Activated naive CD8-positive, alpha-beta T cell (primary cell): ENCODE results near the gene NOD2.

Experiments
- H3K27ac Mint-ChIP-seq: one replicate; pipeline ENCODE4 v1.8.0; 2021; ENCODE audit warnings: mixed read lengths
- H3K27me3 Mint-ChIP-seq: one replicate; pipeline ENCODE4 v1.8.0; 2021; ENCODE audit warnings: mixed read lengths
- H3K36me3 Mint-ChIP-seq: one replicate; pipeline ENCODE4 v1.8.0; 2021; ENCODE audit warnings: mixed read lengths
- H3K4me1 Mint-ChIP-seq: one replicate; pipeline ENCODE4 v1.8.0; 2021; ENCODE audit warnings: low read depth, mixed read lengths
- H3K4me3 Mint-ChIP-seq: one replicate; pipeline ENCODE4 v1.8.0; 2021; ENCODE audit warnings: mild to moderate bottlenecking, mixed read lengths
- H3K9me3 Mint-ChIP-seq: one replicate; pipeline ENCODE4 v1.8.0; 2021; ENCODE audit warnings: low read depth, mixed read lengths

Gene NOD2

DNA sequence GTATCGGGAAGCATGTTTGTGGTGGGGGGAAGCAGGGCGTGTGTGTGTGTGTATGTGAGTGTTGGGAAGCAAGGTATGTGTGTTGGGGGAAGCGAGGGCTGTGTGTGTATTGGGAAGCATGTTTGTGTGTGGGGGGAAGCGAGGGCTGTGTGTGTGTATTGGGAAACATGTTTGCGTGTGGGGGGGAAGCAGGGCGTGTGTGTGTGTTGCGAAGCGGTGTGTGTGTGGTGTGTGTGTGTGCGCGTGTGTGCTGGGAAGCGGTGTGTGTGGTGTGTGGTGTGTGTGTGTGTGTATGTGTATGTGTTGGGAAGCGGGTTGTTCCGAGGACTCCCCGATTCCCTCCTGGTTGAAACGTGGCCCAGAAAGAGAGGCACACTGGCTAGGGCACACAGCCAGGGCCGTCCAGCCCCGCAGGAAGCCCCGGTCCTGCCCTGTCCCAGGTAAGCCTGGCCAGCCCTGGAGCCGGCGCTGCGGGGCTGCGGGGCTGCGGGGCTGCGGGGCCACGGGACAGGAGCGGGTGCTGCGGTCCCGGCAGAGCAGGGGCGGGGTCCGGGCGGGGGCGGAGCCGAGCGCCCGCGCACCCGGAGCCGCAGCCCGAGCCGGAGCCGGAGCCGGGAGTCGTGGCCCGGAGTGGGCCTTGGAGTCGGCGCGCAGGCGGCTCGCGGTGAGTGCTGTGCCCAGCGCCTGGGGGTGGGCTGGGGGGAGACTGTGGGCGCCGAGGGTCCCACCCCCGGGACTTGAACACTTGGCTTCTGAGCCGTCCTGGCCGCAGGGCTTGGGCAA, at the start of gene NOD2:
Gene NOD2 (plus strand): TSS at position 608 of the 783 bp plus-strand sequence. CDS start 5,890 bp downstream, outside the sequence.
- Mint-ChIP-seq H3K36me3 (peaks cover 3% of the 10 kb centered on the region), H3K4me3 (peak within 1 kb of the TSS; percentile 79), H3K27ac (peak within 1 kb of the TSS; percentile 48), H3K9me3 (no peaks in the 10 kb centered on the region), H3K27me3 (no peaks in the 10 kb centered on the region), H3K4me1 (peaks cover 43% of the 10 kb centered on the region)

DNA sequence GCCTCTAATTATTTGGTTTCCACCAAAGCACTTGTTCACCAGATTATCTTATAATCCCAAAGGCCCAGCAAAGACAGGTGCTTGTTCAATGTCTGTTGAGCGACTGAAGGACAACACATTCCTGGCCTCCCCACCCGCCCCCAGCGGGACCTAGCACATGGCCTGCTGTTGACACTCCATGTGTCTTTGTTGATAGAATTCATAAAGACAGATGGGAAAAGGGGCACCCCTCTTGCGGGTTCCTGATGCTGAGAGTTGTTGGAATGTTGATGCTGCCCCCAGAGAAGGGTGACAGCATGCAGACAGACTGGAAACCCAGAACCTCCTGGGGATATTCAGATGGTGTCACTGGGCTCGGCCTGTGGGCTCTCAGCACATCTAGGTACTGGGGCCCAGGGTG, 49.2 kb upstream of the NOD2 start:
- no peaks in the 10 kb centered on the region for H3K9me3 Mint-ChIP-seq
- no peaks in the 10 kb centered on the region for H3K27me3 Mint-ChIP-seq
- no peak overlapping the region for H3K27ac Mint-ChIP-seq
- H3K4me1 Mint-ChIP-seq: peaks cover 4% of the 10 kb centered on the region
- H3K4me3 Mint-ChIP-seq: no peak overlapping the region
- peaks cover 2% of the 10 kb centered on the region for H3K36me3 Mint-ChIP-seq

DNA sequence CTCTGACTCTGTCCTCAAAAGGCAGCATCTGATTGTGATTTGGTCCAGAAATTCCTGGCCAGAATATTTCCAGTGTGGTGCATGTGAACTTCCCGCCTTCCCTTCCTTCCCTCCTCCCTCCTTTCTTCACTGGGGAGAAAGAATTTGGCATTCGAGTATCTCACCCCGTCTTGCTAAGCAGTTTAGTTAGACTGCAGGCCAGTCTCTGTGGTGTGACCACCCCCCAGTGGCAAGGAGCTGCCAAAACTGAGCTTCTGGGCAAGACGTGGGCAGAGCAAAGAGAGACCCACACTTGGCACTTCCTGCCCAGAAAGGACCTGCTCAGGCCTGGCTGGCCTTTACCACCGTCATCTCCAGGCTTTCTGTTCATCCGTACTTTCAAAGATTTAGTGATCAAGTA, 48.7 kb upstream of the NOD2 start:
- Mint-ChIP-seq H3K9me3 (no peaks in the 10 kb centered on the region), H3K27ac (peak overlapping the region; percentile 35), H3K36me3 (peaks cover 2% of the 10 kb centered on the region), H3K4me1 (peaks cover 4% of the 10 kb centered on the region), H3K27me3 (no peaks in the 10 kb centered on the region), H3K4me3 (no peak overlapping the region)

DNA sequence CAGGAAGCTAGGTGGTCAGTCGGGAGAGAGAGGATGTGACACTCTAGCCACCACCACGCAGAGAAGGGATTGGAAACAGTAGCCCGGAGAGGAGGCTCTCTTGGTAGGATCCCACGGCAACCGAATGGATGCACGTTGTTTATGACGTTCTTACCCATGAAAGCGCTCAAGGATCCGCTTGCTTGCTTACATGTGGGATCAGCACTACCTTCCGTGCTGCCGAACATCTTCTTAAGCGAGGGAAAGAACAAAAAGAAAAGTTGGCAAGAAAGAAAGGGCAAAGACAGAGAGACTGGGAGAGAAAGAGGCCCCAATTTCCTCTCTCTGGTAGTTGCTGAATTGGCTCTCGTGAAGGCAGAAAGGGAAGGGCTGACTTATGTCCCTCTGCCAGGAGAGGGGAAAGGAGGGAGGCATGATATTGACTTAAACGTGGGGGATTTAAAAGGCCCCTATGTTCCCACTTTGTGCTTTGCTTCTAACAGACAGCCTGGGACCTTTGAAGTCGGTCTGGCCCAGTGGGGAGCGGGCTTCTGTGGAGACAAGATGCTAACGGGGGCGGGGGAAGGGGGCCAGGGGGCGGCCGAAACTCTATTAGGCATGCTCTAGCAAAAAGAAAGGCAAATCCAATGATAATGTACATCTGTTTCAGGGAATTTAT, 47.7 kb upstream of the NOD2 start:
- H3K9me3 Mint-ChIP-seq: no peaks in the 10 kb centered on the region
- H3K36me3 Mint-ChIP-seq: peaks cover 5% of the 10 kb centered on the region
- no peaks in the 10 kb centered on the region for H3K27me3 Mint-ChIP-seq
- no peak overlapping the region for H3K4me3 Mint-ChIP-seq
- H3K4me1 Mint-ChIP-seq: peaks cover 4% of the 10 kb centered on the region
- no peak overlapping the region for H3K27ac Mint-ChIP-seq

DNA sequence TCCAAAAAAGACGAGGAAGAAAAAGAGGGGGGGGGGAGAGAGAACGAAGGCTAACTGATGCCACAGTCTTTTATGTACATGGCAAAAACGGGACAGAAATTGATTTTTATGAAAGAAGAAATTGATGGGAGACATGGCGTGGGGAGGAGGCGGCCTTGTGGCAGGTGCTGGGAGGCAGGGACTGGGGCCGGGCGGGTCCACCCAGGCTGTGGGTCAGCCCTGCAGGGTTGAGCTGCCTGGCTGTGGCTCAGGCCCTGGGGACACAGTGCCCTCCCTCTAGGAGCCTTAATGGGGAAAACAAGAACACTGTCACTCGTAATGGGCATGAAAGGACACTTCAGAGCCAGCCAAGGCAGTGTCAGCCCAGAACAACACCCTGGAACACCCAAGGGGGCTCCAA, 47.1 kb upstream of the NOD2 start:
- peaks cover 5% of the 10 kb centered on the region for H3K36me3 Mint-ChIP-seq
- H3K4me1 Mint-ChIP-seq: peaks cover 4% of the 10 kb centered on the region
- no peak overlapping the region for H3K4me3 Mint-ChIP-seq
- H3K27ac Mint-ChIP-seq: no peak overlapping the region
- no peaks in the 10 kb centered on the region for H3K9me3 Mint-ChIP-seq
- no peaks in the 10 kb centered on the region for H3K27me3 Mint-ChIP-seq

DNA sequence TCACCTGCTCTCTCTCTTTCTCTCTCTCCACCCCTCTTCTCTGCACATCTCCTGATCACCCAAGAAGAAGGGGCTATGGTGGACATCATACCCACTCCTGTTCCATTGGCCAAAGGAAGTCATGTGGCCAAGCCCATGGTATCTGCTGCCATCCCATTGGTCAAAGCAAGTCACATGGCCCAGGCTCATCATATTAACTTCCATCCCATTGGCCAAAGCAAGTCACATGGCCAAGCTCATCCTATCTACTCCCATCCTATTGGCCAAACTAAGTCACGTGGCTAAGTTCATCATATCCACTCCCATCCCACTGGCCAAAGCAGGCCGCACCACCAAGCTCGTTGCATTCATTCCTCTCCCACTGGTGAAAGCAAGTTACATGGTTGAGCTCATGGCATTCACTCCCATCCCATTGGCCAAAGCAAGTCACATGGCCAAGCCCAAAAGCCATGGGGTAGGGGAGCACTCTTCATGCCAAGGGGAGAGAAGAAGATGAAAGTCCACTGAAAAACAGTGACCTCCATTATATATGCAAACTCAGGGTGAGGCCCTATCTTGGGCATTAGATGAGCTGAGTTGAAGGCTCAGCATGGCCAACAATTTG, 41.5 kb upstream of the NOD2 start:
- Mint-ChIP-seq H3K4me1 (no peaks in the 10 kb centered on the region), H3K36me3 (peaks cover 7% of the 10 kb centered on the region), H3K4me3 (no peak overlapping the region), H3K27me3 (no peaks in the 10 kb centered on the region), H3K9me3 (no peaks in the 10 kb centered on the region), H3K27ac (no peak overlapping the region)

DNA sequence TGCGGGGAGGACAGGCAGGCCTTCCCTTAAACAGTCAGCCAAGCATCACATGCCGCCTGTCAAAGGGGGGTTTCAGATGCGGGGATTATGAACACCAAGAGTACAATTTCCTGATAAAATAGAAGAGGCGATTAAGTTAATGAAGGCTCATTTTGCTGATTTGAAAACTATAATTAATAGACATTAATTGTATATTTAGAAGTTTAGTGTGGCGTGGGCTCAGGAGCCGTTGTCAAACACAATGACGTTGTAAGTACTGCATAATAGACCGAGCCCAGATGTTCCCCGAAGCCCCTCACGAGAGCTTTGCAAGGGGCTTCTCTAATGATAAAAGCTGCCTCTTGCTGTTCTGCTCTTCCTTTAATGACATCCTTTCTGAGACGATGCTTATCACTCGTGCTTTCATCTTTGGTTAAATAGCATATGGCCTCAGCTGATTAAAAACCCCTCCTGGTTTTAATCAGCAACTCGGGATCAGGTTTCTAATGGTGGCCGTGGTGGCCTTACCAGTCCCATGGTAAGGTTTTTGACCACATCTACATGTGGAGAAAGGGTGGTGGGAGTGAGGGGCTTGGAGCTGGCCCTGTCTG, 40.5 kb upstream of the NOD2 start:
- Mint-ChIP-seq H3K4me1 (no peaks in the 10 kb centered on the region), H3K27me3 (no peaks in the 10 kb centered on the region), H3K9me3 (no peaks in the 10 kb centered on the region), H3K4me3 (no peak overlapping the region), H3K27ac (no peak overlapping the region), H3K36me3 (peaks cover 7% of the 10 kb centered on the region)

DNA sequence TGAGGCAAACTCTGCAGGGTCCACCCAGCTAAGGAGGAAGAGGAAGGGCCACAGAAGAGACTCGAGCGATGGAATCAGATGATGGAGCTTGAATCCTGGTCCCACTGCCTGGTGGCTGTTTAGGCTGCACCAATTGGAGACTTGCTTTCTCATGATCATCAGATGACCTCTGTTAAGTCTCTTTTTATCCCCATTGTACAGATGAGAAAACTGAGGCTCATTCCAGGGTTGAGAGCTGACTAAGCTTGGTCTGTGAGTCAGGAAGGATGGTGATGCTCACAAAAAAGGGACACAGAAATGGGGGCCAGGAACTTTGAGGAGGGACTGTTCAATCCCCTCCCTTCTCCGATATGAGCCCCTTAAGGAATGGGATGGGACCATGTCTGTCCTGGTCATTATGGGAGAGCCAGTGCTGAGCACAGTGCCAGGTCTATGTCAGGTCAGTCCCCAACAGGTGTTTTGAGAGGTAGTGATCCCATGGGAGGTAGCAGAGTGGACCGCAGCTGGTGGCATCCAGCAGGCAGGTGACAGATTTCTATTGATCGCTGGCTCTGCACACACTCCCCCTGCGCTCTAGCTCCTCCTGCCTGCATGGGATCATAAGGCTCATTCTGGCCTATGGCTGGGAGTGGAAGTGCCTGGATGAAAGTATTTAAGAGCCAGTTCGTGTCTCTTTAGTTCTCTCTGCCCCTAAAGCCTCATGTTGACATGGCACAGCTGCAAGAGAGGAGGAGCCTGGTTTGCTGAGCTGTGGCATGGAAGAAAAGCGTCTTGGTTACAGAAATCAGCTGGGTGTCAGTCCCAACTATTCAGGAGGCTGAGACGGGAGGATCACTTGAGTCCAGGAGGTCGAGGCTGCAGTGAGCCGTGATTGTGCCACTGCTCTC, 39.5 kb upstream of the NOD2 start:
- Mint-ChIP-seq H3K4me1 (no peaks in the 10 kb centered on the region), H3K27ac (no peak overlapping the region), H3K36me3 (peaks cover 7% of the 10 kb centered on the region), H3K27me3 (no peaks in the 10 kb centered on the region), H3K9me3 (no peaks in the 10 kb centered on the region), H3K4me3 (no peak overlapping the region)

DNA sequence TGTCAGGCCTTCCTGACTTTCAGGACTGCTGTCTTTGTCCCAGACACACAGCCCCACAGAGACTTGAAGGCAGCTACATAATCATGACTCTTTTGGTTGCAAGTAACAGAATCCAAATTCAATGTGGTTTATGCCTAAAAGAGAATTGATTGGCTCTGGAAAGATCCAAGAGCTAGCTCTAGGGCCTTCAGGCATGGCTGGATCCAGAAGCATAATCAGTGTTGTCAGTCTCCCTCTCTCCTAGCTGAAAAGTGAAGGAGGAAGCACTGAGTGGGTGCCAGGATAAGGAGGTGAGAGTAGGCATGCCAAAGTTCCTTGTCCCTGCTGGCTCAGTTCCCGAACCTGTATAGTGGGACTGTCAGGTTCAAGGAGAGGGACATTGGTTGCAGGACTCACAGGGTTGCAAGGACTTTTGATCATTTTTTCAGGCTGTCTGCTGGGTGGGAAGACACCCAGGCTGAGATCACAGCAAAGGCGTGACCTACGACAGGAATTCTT, 37.8 kb upstream of the NOD2 start:
- no peaks in the 10 kb centered on the region for H3K4me1 Mint-ChIP-seq
- H3K9me3 Mint-ChIP-seq: no peaks in the 10 kb centered on the region
- H3K4me3 Mint-ChIP-seq: no peak overlapping the region
- H3K27me3 Mint-ChIP-seq: no peaks in the 10 kb centered on the region
- no peak overlapping the region for H3K27ac Mint-ChIP-seq
- peaks cover 4% of the 10 kb centered on the region for H3K36me3 Mint-ChIP-seq

DNA sequence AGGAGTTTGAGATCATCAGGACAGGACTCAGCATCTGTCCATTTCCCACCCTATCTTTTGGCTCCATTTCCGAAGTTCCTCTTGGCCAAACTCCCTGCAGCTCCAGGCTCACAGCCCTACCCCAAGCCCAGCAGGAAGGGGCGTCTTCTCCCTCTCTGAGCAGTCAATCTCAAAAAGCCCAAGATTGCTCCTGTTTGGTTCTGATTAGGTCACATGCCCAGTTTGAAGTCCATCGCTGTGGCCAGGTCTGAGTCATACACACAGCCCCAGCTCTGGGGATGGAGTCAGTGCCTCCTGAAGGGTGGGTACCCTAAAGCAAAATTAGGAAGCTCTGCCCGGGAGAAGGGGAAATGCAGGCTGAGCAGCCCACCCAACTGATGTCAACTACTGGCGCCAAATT, 36.2 kb upstream of the NOD2 start:
- Mint-ChIP-seq H3K36me3 (no peaks in the 10 kb centered on the region), H3K9me3 (no peaks in the 10 kb centered on the region), H3K27me3 (no peaks in the 10 kb centered on the region), H3K4me3 (no peak overlapping the region), H3K27ac (no peak overlapping the region), H3K4me1 (no peaks in the 10 kb centered on the region)

DNA sequence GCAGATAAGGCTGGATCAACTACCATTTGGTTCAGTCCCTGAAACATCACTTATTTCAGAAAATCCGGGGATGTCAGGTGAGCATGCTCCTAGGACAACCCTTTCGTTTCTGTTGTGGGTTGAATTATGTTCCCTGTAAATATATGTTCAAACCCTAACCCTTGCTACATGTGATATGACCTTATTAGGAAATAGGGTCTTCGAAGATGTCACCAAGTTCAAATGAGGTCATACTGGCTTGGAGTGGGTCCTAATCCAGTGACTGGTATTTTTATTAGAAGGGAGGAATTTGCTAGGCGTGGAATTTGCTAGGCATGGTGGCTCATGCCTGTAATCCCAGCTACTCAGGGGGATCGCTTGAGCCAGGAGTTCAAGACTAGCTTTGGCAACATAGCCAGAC, 33.6 kb upstream of the NOD2 start:
- Mint-ChIP-seq H3K27me3 (no peaks in the 10 kb centered on the region), H3K4me1 (peaks cover 4% of the 10 kb centered on the region), H3K36me3 (no peaks in the 10 kb centered on the region), H3K9me3 (no peaks in the 10 kb centered on the region), H3K4me3 (no peak overlapping the region), H3K27ac (no peak overlapping the region)

DNA sequence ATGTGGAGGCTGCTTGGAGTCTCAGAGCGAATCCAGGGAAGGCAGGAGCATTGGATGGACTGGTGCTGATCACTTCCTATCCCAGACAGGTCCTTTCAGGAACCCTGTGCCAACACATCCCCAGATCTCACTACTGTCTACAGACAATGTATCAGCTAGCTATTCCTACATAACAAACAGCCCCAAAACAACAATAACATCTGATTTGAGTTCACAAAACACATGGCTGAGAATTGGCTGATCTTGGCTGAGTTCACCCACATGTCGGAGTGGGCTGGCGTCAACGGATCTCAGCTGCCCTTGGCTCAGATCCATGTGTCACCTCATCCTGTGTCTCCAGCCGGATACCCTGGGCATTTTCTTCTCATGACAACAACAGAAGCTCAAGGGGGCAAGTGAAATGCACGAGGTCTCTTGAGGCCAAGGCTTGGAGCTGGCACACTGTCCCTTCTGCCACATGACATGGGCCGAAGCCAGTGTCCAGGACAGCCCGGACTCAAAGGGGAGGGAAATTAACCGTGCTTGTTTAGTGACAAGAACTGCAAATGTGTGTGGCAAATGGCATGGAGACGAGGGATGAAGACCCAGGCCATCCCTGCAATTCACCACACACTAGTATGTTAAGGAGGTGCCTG, 31.0 kb upstream of the NOD2 start:
- H3K9me3 Mint-ChIP-seq: no peaks in the 10 kb centered on the region
- H3K27me3 Mint-ChIP-seq: no peaks in the 10 kb centered on the region
- H3K4me1 Mint-ChIP-seq: peaks cover 26% of the 10 kb centered on the region
- no peak overlapping the region for H3K27ac Mint-ChIP-seq
- H3K36me3 Mint-ChIP-seq: no peaks in the 10 kb centered on the region
- H3K4me3 Mint-ChIP-seq: no peak overlapping the region

DNA sequence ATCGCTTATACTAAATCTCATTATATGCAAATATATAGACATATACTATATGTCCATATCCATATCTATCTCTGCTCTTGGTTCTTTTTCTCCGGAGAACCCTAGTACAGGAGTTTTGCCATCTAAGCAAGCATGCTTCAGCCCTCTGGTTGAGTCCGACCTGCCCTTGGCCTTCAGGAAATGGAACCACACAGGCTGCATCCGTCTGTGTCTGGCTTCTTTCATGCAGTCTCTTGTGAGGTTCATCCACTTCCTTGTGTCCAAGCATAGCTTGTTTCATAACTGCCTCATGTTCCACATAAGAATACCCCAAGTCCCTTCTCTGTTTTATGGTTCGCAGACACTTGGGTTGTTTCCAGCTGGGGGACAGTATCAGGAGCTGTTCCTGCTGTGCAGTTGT, 29.1 kb upstream of the NOD2 start:
- H3K9me3 Mint-ChIP-seq: no peaks in the 10 kb centered on the region
- H3K4me3 Mint-ChIP-seq: peak overlapping the region; percentile 76
- no peaks in the 10 kb centered on the region for H3K36me3 Mint-ChIP-seq
- H3K27ac Mint-ChIP-seq: no peak overlapping the region
- H3K4me1 Mint-ChIP-seq: peaks cover 37% of the 10 kb centered on the region
- H3K27me3 Mint-ChIP-seq: no peaks in the 10 kb centered on the region
